Endodermal cell (in vitro differentiated cells): Measurements from ENCODE around the gene SH2D6. TPM values are rescaled to one million over a fixed set of nuclear protein-coding genes. Genes with fewer than 3 reads are reported as not detected.

ENCODE experiments used
- DNase-seq: peaks from one replicate; pipeline ENCODE4 v3.0.0-alpha.2; 2017
- H3K27ac ChIP-seq: 2 replicates; pipeline ENCODE4 v1.5.1; 2013; ENCODE audit warnings: mild to moderate bottlenecking, low read depth, low read length, moderate library complexity
- H3K27me3 ChIP-seq: 2 replicates; pipeline ENCODE4 v1.6.1; 2013; ENCODE audit warnings: mild to moderate bottlenecking, low read length, moderate library complexity; ENCODE audit not compliant: insufficient read depth, control insufficient read depth, poor library complexity, severe bottlenecking
- H3K36me3 ChIP-seq: 2 replicates; pipeline ENCODE4 v1.7.0; 2013; ENCODE audit warnings: mild to moderate bottlenecking, low read length, moderate library complexity; ENCODE audit not compliant: control insufficient read depth, insufficient read depth
- H3K4me1 ChIP-seq: one replicate; pipeline ENCODE4 v1.7.0; 2013; ENCODE audit warnings: low read length; ENCODE audit not compliant: control insufficient read depth, insufficient read depth
- H3K4me3 ChIP-seq: 2 replicates; pipeline ENCODE4 v1.5.1; 2013; ENCODE audit warnings: mild to moderate bottlenecking, low read length, moderate library complexity
- H3K9ac ChIP-seq: 2 replicates; pipeline ENCODE4 v1.6.1; 2013; ENCODE audit warnings: mild to moderate bottlenecking, low read length, moderate library complexity; ENCODE audit not compliant: poor library complexity, severe bottlenecking; ENCODE audit errors: extremely low read depth
- H3K9me3 ChIP-seq: 2 replicates; pipeline ENCODE4 v1.6.1; 2013; ENCODE audit warnings: mild to moderate bottlenecking, low read length, moderate library complexity; ENCODE audit not compliant: control insufficient read depth
- H3K27ac Mint-ChIP-seq: 2 replicates; pipeline ENCODE4 v1.8.0; 2020; ENCODE audit warnings: mixed read lengths
- H3K27me3 Mint-ChIP-seq: 2 replicates; pipeline ENCODE4 v1.8.0; 2021; ENCODE audit warnings: mild to moderate bottlenecking, mixed read lengths; ENCODE audit not compliant: insufficient read depth
- H3K36me3 Mint-ChIP-seq: 2 replicates; pipeline ENCODE4 v1.8.0; 2020; ENCODE audit warnings: low read depth, mixed read lengths
- H3K4me1 Mint-ChIP-seq: 2 replicates; pipeline ENCODE4 v1.8.0; 2020; ENCODE audit warnings: mixed read lengths
- H3K4me3 Mint-ChIP-seq: 2 replicates; pipeline ENCODE4 v1.8.0; 2020; ENCODE audit warnings: mild to moderate bottlenecking, moderate library complexity, mixed read lengths
- H3K9me3 Mint-ChIP-seq: 2 replicates; pipeline ENCODE4 v1.8.0; 2020; ENCODE audit warnings: mild to moderate bottlenecking, mixed read lengths
- CTCF ChIP-seq: fragments of 200-600 bp; sonication (generic); conservative IDR thresholded peaks from 2 replicates; pipeline ENCODE4 v1.5.0; 2021; ENCODE audit warnings: antibody characterized with exemption, mild to moderate bottlenecking
- WGBS, 2 experiments: methylation state at CpG; one replicate each; pipeline versions ENCODE4 v1.1.5 to v1.1.7; 2013; ENCODE audit warnings: missing lambda C conversion rate in 2 of 2, mixed read lengths in 1 of 2; ENCODE audit not compliant: insufficient coverage in 1 of 2, insufficient read length in 1 of 2; 5-methylcytosine and 5-hydroxymethylcytosine counted together
- total RNA-seq, 2 donors: library from RNA; stranded (reverse); fragmentation: NEBNext Ultra II Directional in 1 of 2; extraction: Animal tissue kit (Norgen Biotek cat#: 25700) in 1 of 2; gene quantifications; 2 replicates in 1 of 2; 3 replicates in 1 of 2; pipeline ENCODE4 v1.2.1, GENCODE V29; 2021

The SH2D6 gene
- total RNA-seq, 2 donors from 2014 or later: 0.68 to 1.1 TPM

GRCh38 chr2:85400023-85400422, 18.5 kb upstream of the SH2D6 start:
- Mint-ChIP-seq H3K36me3 (peaks cover 51% of the 10 kb centered on the region), H3K4me3 (no peak overlapping the region), H3K9me3 (peaks cover 10% of the 10 kb centered on the region), H3K27ac (no peak overlapping the region), H3K4me1 (no peaks in the 10 kb centered on the region), H3K27me3 (no peaks in the 10 kb centered on the region)
- H3K4me1 ChIP-seq: no peaks in the 10 kb centered on the region
- WGBS, 2 experiments: 95 to 100% methylated on average over 5 to 8 of the region's 8 CpGs
- DNase-seq: no peak
- no peak overlapping the region for H3K27ac ChIP-seq
- peaks cover 3% of the 10 kb centered on the region for H3K36me3 ChIP-seq
- no peak overlapping the region for H3K4me3 ChIP-seq
- H3K9me3 ChIP-seq: peaks cover 13% of the 10 kb centered on the region
- H3K27me3 ChIP-seq: no peaks in the 10 kb centered on the region
- no peak for TF ChIP-seq CTCF
- no peak overlapping the region for H3K9ac ChIP-seq

GRCh38 chr2:85400541-85401463, 17.7 kb upstream of the SH2D6 start:
- Histone ChIP-seq H3K36me3 (peaks cover 3% of the 10 kb centered on the region), H3K27me3 (no peaks in the 10 kb centered on the region), H3K27ac (no peak overlapping the region), H3K9ac (no peak overlapping the region), H3K4me3 (no peak overlapping the region), H3K9me3 (peaks cover 13% of the 10 kb centered on the region), H3K4me1 (no peaks in the 10 kb centered on the region)
- Mint-ChIP-seq H3K9me3 (peaks cover 10% of the 10 kb centered on the region), H3K36me3 (peaks cover 51% of the 10 kb centered on the region), H3K4me3 (no peak overlapping the region), H3K27me3 (no peaks in the 10 kb centered on the region), H3K4me1 (peaks cover 6% of the 10 kb centered on the region), H3K27ac (no peak overlapping the region)
- TF ChIP-seq CTCF: no peak
- WGBS, 2 experiments: 90 to 92% methylated on average over 11 to 14 of the region's 14 CpGs
- no peak for DNase-seq

- Histone ChIP-seq H3K9ac (no peak overlapping the region), H3K27ac (no peak overlapping the region), H3K4me1 (no peaks in the 10 kb centered on the region), H3K4me3 (no peak overlapping the region), H3K9me3 (peaks cover 13% of the 10 kb centered on the region), H3K27me3 (no peaks in the 10 kb centered on the region), H3K36me3 (peaks cover 3% of the 10 kb centered on the region)
- Mint-ChIP-seq H3K27me3 (no peaks in the 10 kb centered on the region), H3K4me3 (no peak overlapping the region), H3K36me3 (peaks cover 46% of the 10 kb centered on the region), H3K9me3 (peaks cover 10% of the 10 kb centered on the region), H3K4me1 (peaks cover 6% of the 10 kb centered on the region), H3K27ac (no peak overlapping the region)
- no peak for DNase-seq
- no peak for TF ChIP-seq CTCF
- WGBS, 2 experiments: 93 to 100% methylated on average over 4 to 7 of the region's 7 CpGs
These were observed 17.1 kb upstream of the SH2D6 start for GRCh38 chr2:85401464-85401805.
